CD4-positive, alpha-beta T cell treated with Interleukin-21 for 1 hour (primary cell): ENCODE measurements around the gene INTS15.

Experiments used
- DNase-seq: peaks from one replicate; pipeline ENCODE4 v3.0.0-alpha.2; 2020

INTS15 gene

GRCh38 chr7:6589829-6590644 lies at the start of gene INTS15:
Gene INTS15 (plus strand): TSS chr7:6590021. CDS start chr7:6590284, 263 bp downstream.
- peak; percentile 84 for DNase-seq

DNA sequence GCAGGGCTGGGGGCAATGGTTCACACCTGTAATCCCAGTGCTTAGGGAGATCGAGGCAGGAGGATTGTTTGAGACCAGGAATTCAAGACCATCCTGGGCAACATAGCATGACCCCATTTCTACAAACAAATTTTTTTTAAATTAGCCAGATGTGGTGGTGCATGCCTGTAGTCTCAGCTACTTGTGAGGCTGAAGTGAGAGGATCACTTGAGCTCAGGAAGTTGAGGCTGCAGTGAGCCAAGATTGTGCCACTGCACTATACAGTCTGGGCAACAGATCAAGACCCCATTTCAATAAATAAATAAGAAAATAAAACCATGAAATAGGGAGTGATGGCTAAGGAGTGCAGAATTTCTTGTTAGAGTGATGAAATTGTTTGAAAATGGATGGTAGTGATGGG lies 47.5 kb upstream of the INTS15 start:
- no peak for DNase-seq

- DNase-seq: no peak
Observed at GRCh38 chr7:6545398-6546126, 44.3 kb upstream of the INTS15 start.

- no peak for DNase-seq
Observed at GRCh38 chr7:6546498-6547251, 43.1 kb upstream of the INTS15 start.

DNA sequence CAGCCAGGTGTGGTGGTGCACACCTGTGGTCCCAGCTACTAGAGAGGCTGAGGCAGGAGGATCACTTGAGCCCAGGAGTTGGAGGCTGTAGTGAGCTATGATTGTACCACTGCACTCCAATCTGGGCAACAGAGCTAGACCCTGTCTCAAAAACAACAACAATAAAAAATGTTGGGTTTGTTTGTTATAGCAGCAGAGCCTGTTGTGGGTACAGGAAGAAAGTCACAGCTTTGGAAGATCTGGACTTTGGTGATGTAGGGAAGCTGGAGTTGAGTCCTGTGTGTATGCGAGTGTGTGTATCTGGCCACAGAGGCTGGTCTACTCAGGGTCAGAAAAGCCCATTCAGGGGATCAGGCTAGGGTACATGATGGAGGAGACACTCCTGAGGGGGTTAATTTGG lies 42.4 kb upstream of the INTS15 start:
- no peak for DNase-seq

DNA sequence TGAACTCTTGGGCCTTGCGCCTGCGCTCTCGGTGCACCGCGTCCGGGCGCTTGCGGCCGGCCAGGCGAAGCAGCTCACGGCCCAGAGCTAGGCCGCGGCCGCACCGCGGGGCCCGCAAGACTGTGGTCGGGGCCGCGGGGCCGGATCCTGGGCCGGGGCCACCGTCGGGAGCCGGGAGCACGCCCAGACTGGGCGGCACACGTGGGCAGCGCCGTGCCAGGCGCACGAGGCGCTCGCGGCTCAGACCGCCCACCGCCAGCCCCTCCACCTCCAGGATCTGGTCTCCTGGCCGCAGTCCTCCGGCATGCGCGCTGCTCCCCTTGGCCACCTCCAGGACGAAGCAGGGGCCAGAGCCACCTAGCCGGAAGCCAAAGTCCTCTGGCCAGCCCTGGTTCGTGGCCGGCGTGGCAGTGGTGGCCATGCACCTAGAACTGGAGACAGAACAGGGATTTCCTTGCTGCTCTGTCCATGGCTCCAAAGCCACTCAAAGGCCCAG lies 38.8 kb upstream of the INTS15 start, which contains the start of gene GRID2IP:
Gene GRID2IP, minus strand, starts transcription at position 446 of the 496 bp plus-strand sequence. Its CDS starts 25 bp downstream, at position 421.
- DNase-seq: no peak

DNA sequence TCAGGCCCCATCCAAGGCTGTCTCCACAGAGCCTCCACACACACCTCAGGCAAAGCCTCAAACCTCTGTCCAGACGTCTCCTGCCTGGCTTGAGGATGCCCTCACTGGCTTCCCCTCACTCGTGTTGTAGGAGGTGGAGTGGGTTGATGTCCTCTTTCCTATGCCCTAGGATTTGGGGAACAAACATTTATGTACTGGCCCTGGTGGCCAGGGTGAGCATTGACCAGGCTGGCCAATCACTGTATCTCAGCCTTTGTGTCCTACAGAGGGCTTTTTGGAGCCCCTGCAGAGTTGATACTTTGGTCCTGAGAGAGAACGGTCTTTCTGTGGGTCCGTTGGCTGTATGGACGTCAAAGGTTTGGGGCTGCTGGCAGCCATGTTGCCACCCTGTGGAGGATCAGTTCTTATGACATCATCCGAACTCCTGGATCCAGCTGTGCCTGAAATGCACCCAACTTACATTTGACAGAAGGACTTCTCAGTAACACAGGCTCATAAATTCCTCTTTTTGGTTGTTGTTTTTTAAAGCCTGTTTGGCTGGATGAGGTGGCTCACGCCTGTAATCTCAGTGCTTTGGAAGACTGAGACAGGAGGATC lies 36.3 kb upstream of the INTS15 start:
- DNase-seq: no peak

GRCh38 chr7:6554848-6555247 lies 35.0 kb upstream of the INTS15 start:
- DNase-seq: no peak

DNA sequence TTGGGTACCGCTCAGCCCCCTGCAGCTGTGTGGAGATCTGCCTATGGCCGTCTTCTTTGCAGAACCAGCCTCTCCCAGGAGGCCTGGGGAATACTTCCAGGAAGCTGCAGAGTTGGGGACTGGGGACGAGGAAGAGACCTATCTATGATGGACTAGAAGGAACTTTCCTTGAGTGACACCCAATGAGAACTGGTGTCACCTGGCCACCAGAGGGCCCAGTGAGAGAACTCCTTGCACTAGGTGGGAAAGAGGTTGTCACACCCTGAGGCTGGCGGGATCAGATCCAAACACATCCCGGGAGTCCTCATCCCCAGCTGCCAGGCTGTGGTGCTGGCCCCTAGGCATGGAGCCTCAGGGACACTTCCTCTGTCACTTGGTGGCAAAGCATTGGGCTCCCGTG lies 33.6 kb upstream of the INTS15 start:
- no peak for DNase-seq

DNA sequence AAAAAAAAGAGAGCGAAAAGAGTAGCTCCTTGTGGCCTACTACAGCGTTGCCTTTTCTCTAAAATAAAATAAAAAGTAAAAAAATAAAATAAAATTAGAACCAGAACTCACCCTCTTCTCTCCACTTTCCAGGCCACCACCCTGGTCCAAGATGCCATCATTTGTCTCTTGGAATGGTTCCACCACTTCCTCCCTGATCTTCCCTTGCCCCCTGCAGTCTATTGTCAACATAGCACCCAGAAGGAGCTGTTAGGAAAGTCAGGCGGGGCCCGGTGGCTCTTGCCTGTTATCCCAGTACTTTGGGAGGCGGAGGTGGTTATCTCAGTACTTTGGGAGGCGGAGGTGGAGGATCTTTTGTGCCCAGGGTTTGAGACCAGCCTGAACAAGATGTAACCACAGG lies 31.0 kb upstream of the INTS15 start:
- DNase-seq: peak; percentile 14

- DNase-seq: no peak
Observed at GRCh38 chr7:6559896-6560295, 29.9 kb upstream of the INTS15 start.

DNA sequence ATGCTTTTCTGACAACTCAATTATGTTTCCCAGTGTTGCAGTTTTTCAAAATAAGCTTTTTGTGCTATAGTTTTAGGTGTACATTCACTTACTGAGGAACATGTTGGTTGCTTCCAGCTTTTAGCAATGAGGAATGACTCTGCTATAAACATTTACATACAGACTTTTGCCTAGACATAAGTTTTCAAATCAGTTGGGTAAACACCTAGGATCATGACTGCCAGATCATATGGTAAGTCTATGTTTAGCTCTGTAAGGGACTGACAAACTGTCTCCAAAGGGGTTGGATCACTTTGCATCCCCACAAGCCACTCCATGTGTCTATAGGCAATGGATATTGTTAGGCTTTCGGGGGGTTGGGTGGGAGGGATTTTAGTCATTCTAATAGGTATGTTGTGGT lies 27.7 kb upstream of the INTS15 start:
- no peak for DNase-seq

DNA sequence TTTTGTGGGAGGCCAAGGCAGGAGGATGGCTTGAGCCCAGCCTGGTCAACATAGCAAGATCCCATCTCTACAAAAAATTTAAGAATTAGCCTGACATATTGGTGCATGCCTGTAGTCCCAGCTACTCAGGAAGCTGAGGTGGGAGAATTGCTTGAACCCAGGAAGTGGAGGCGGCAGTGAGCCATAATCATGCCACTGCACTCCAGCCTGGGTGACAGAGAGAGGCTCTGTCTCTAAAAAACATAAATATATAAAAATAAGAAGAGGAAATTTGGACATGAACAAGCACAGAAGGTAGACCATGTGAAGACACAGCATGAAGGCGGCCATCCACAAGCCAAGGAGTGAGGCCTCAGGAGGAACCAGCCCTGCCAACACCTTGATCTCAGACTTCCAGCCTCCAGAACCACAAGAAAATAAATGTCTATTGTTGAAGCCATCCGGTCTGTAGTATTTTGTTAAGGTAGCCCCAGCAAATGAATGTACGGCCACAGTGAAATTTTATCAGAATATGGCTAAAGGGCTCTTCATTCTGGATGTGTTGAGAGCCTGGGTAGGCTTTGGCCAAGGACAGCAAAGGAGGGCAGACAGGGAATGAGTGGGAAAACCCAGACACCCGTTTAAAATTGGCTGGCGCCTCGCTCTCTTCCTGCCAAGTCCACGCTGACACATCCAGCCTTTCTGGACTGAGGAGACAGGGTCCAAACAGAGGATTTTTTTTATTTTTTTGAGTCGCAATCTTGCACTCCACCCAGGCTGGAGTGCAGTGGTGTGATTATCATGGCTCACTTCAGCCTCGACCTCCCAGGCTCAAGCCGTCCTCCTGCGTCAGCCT lies 25.7 kb upstream of the INTS15 start:
- DNase-seq: no peak

GRCh38 chr7:6565655-6566054 lies 24.2 kb upstream of the INTS15 start:
- DNase-seq: no peak

- DNase-seq: no peak
Observed at GRCh38 chr7:6567886-6568285, 21.9 kb upstream of the INTS15 start.

DNA sequence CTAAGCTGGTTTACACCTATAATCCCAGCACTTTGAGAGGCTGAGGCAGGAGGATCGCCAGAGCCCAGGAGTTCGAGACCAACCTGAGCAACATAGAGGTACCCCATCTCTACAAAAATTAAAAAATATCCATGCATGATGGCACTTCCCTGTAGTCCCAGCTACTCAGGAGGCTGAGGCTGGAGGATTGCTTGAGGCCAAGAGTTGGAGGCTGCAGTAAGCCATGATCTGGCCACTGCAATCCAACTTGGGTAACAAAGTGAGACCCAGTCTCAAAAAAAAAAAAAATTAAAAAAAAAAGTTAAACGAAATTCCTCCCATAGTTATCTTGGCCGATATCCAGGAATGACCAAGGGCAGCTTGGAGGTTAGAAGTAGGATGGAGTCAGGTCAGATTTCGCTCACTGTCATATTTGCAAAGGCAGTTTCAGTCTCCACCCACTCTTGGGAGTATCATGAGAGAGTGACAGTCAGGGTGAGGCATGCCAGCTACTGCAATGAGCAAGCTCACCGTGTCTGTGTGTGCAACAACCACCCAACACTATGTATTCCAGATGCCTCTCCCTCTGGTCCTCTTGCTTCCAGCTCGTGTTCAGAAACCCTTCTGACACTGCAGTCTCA lies 18.6 kb upstream of the INTS15 start:
- DNase-seq: no peak

DNA sequence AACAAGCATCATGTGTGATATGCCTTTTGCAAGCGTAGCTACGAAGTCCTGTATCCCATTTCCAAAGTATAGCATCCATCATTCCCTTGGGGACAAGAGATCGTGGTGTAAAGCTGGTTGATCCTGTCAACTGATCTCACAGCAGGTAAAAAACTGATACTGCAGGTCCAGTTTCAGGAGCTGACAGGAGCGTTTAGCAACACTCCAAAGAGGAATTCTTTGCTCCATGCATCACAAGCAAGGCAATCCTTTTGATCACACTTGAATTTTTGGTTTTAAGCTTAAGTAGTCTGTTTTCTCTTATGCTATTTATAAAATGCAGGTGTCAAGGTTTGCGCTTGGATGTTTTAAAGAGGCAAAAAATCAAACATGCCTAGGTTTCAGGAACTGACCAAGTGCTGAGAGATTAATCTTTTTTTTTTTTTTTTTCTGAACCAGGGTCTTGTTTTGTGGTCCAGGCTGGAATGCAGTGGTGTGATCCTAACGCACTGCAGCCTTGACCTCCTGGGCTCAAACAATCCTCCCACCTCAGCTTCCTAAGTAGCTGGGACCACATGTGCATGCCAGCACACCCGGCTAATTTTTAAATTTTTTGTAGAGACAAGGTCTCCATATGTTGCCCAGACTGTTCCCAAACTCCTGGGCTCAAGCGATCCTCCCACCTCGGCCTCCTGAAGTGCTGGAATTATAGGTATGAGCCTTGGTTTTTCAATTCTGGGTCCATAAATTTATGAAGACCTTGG lies 14.4 kb upstream of the INTS15 start:
- no peak for DNase-seq

DNA sequence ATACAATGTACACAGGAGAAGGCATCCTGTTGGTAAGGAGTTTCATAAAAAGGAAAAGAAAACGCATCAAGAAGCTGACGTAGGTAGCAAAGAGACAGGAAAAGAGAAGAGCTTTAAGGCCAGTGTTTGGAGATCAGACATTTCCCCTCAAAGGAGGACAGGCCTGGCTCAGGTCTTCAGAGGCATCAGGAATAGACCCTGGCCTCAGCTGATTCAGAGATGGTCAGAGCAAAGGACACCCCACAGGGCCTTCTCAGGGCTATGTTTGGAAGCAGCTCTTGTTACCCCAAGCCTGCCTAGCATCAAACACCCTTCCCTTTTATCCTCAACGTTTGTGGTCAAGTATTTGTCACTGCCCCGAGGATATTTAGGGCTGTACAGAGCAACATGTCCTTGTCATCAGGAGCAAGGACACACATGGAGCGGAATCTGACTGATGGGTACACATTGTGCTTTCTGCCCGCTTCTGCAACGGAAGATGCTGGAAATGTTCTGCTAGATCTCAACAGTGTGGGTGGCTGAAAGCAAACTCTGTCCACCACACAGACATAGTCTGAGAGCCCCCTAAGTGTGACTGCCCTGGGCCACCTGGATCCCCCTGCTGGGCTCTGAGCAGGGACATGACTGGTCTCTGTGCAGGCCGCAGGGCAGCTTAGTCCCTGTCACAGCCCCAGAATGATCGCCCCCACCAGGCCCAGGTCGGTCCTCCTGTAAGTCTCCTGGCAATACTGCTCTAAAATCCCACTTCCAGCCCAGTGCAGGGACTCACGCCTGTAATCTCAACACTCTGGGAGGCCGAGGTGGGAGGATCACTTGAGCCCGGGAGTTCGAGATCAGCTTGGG lies 13.6 kb upstream of the INTS15 start:
- no peak for DNase-seq

DNA sequence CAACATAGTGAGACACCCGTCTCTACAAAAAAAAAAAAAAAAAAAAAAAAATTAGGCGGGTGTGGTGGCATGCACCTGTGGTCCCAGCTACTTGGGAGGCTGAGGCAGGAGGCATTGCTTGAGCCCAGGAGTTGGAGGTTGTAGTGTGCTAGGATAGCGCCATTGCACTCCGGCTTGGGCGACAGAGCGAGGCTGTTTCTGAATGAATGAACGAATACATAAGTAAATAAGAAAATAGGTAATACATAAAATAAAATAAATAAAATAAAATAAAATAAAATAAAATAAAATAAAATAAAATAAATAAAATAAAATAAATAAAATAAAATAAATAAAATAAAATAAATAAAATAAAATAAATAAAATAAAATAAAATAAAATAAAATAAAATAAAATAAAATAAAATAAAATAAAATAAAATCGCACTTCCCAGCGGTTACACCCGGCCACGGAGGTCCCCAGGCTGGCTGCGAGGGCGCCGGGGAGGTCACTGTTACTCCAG lies 12.9 kb upstream of the INTS15 start:
- DNase-seq: peak; percentile 24
